Spleen (tissue), 11 donors: ENCODE results near the gene NOXRED1. TPM values are rescaled to one million over a fixed set of nuclear protein-coding genes. Genes with fewer than 3 reads are reported as not detected.

Source experiments
- DNase-seq: peaks from one replicate; pipeline ENCODE4 v3.0.0-alpha.2; 2020
- H3K27ac ChIP-seq, 8 donors: fragments of 200-600 bp; sonication (generic) in 7 of 8; 1 replicate in 4 of 8; 2 replicates in 4 of 8; pipeline versions ENCODE4 v1.5.0 to v1.8.0; 2016 to 2021; ENCODE audit warnings: inconsistent platforms in 4 of 8, mild to moderate bottlenecking in 4 of 8, moderate library complexity in 1 of 8
- H3K27me3 ChIP-seq, 7 donors: fragments of 200-600 bp; sonication (generic) in 6 of 7; replicated peaks in 1 of 7; 1 replicate in 4 of 7; 2 replicates in 3 of 7; pipeline versions ENCODE4 v1.5.0 to v1.8.0; 2016 to 2021; ENCODE audit warnings: inconsistent platforms in 3 of 7, mild to moderate bottlenecking in 1 of 7
- H3K36me3 ChIP-seq, 6 donors: fragments of 200-600 bp; sonication (generic) in 5 of 6; 1 replicate in 4 of 6; 2 replicates in 2 of 6; pipeline versions ENCODE4 v1.5.0 to v1.8.0; 2016 to 2021; ENCODE audit warnings: inconsistent platforms in 2 of 6
- H3K4me1 ChIP-seq, 6 donors: fragments of 200-600 bp; sonication (generic) in 5 of 6; 1 replicate in 3 of 6; 2 replicates in 3 of 6; pipeline versions ENCODE4 v1.5.0 to v1.8.0; 2016 to 2021; ENCODE audit warnings: inconsistent platforms in 3 of 6
- H3K4me3 ChIP-seq, 8 donors: fragments of 200-600 bp; sonication (generic) in 7 of 8; 1 replicate in 4 of 8; 2 replicates in 4 of 8; pipeline versions ENCODE4 v1.5.0 to v1.8.0; 2016 to 2021; ENCODE audit warnings: inconsistent platforms in 4 of 8, mild to moderate bottlenecking in 4 of 8, moderate library complexity in 2 of 8
- H3K9me3 ChIP-seq, 8 donors: fragments of 200-600 bp; sonication (generic) in 7 of 8; 1 replicate in 4 of 8; 2 replicates in 4 of 8; pipeline versions ENCODE4 v1.5.0 to v1.8.0; 2016 to 2021; ENCODE audit warnings: inconsistent platforms in 4 of 8
- CTCF ChIP-seq, 11 experiments: fragments of 200-600 bp in 7 of 11; fragments of 450-650 bp in 4 of 11; sonication (generic) in 4 of 11; IDR thresholded peaks in 8 of 11; conservative IDR thresholded peaks in 3 of 11; 1 replicate in 7 of 11; 2 replicates in 4 of 11; pipeline versions ENCODE4 v1.4.0 to v1.8.0; 2016 to 2021; ENCODE audit warnings: antibody characterized with exemption in 11 of 11, inconsistent platforms in 4 of 11, mild to moderate bottlenecking in 1 of 11
- POLR2A ChIP-seq, 3 donors: fragments of 450-650 bp; IDR thresholded peaks; one replicate each; pipeline ENCODE4 v1.5.1; 2017; ENCODE audit warnings: antibody characterized with exemption in 3 of 3, mild to moderate bottlenecking in 1 of 3
- POLR2AphosphoS5 ChIP-seq, 3 donors: sonication (generic); formaldehyde crosslinking; IDR thresholded peaks; one replicate each; pipeline ENCODE4 v1.5.1; 2017; ENCODE audit warnings: antibody characterized with exemption in 3 of 3
- WGBS, 5 donors: extraction: QIAGEN DNeasy Blood & Tissue Kit in 3 of 5; methylation state at CpG; one replicate each; pipeline versions ENCODE4 v1.1.5 to v1.1.7; 2013 to 2018; 5-methylcytosine and 5-hydroxymethylcytosine counted together
- intact Hi-C: fragments of 100-400 bp; cut with DNase I; formaldehyde crosslinking; loops from one replicate; pipeline ENCODE4 v1.15.0; 2023; ENCODE audit warnings: low total_unique reads
- polyA plus RNA-seq, 3 donors: library from polyadenylated mRNA; stranded (reverse); fragments of 200-250 nt; gene quantifications; one replicate each; pipeline ENCODE4 v1.2.1, GENCODE V29; 2013
- total RNA-seq, 7 donors: library from RNA; depleted of rRNA in 3 of 7; stranded (reverse); fragments of >200 nt in 3 of 7; fragmentation: NEBNext Ultra II Directional in 4 of 7; extraction: Animal tissue kit (Norgen Biotek cat#: 25700) in 4 of 7; gene quantifications; one replicate each; pipeline versions ENCODE4 v1.1.0 to v1.2.1, GENCODE V29; 2016 to 2021
- donor health status: healthy with polysubstance abuse.
- donor health status: DM: no; HTN: no; CAD: no; lungs with moderate emphysema.
- donor health status: DM: no; HTN: no; CAD: no.
- donor health status: Bipolar disorder and iron deficiency.
- donor health status: healthy.
- donor health status: DM: no; HTN: no; CAD: no.
- donor health status: DM: yes; HTN: yes; CAD: no.

The NOXRED1 gene
- total and polyA plus RNA-seq, 10 donors, result 0.30 to 1.2 (median 0.69) TPM

- no peak overlapping the region for H3K27ac ChIP-seq
- TF ChIP-seq CTCF (IDR thresholded peaks at IDR 0.05 in 8 of 11, conservative IDR thresholded peaks at IDR 0.05 in 3 of 11), result no peak
- no peaks in the 10 kb centered on the region for H3K9me3 ChIP-seq
- H3K4me1 ChIP-seq, result no peaks in the 10 kb centered on the region
- no peaks in the 10 kb centered on the region for H3K27me3 ChIP-seq
- H3K36me3 ChIP-seq, result peaks cover 0 to 100% (median 76%) of the 10 kb centered on the region in 6 donors
- DNase-seq, result no peak
- H3K4me3 ChIP-seq, result no peak overlapping the region
- intact Hi-C loops, result no loop called here
- 94 to 100% (median 97%) methylated on average over 2 of the region's 2 CpGs for whole genome bisulfite sequencing, 5 donors
These were observed 18.9 kb upstream of the NOXRED1 start for GRCh38 chr14:77442196-77442595.

GRCh38 chr14:77439861-77440260 lies 16.5 kb upstream of the NOXRED1 start:
- Histone ChIP-seq H3K9me3 (no peaks in the 10 kb centered on the region), H3K36me3 (peaks cover 0 to 100% (median 80%) of the 10 kb centered on the region in 6 donors), H3K27ac (no peak overlapping the region), H3K27me3 (no peaks in the 10 kb centered on the region), H3K4me3 (no peak overlapping the region), H3K4me1 (no peaks in the 10 kb centered on the region)
- no peak for DNase-seq
- intact Hi-C loops, result no loop called here
- TF ChIP-seq POLR2AphosphoS5 (IDR thresholded peaks at IDR 0.05) (no peak), CTCF (IDR thresholded peaks at IDR 0.05 in 8 of 11, conservative IDR thresholded peaks at IDR 0.05 in 3 of 11) (no peak), POLR2A (IDR thresholded peaks at IDR 0.05) (no peak)
- 97 to 100% (median 98%) methylated on average over 4 of the region's 4 CpGs for whole genome bisulfite sequencing, 5 donors

- TF ChIP-seq POLR2AphosphoS5 (IDR thresholded peaks at IDR 0.05) (no peak), CTCF (IDR thresholded peaks at IDR 0.05 in 8 of 11, conservative IDR thresholded peaks at IDR 0.05 in 3 of 11) (no peak), POLR2A (IDR thresholded peaks at IDR 0.05) (no peak)
- H3K27me3 ChIP-seq, result no peaks in the 10 kb centered on the region
- intact Hi-C loops, result no loop called here
- no peaks in the 10 kb centered on the region for H3K4me1 ChIP-seq
- no peaks in the 10 kb centered on the region for H3K9me3 ChIP-seq
- peaks cover under 1 to 100% (median 77%) of the 10 kb centered on the region in 6 donors for H3K36me3 ChIP-seq
- DNase-seq, result no peak
- no peak overlapping the region for H3K27ac ChIP-seq
- WGBS, 5 donors, result 92 to 100% (median 98%) methylated on average over 1 of the region's 1 CpG
- no peak overlapping the region for H3K4me3 ChIP-seq
These were observed 15.3 kb upstream of the NOXRED1 start for GRCh38 chr14:77438596-77438995.

DNA sequence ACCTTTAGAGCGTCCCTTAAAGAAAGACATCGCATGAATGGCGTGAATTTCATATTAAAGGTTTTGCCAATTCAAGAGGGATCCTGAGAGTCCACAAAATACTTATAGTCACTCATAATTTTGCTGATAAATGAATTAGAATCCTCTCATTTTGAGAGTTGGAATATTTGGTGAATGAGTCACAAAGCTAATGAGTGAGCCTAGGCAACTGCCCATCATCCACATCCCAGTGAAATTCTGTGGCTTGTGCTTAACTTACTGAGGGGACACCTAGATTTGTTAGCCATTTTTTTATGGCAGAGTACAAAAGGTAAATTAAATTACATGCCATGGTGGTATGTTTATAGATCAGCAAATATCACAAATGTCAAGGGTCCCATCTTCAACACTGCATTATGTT lies 12.7 kb upstream of the NOXRED1 start:
- WGBS, 5 donors, result 88 to 98% (median 95%) methylated on average over 3 of the region's 3 CpGs
- H3K4me1 ChIP-seq, result no peaks in the 10 kb centered on the region
- no peak overlapping the region for H3K27ac ChIP-seq
- H3K27me3 ChIP-seq, result no peaks in the 10 kb centered on the region
- no peak overlapping the region for H3K4me3 ChIP-seq
- no peaks in the 10 kb centered on the region for H3K9me3 ChIP-seq
- no peak for DNase-seq
- no peak for TF ChIP-seq POLR2A (IDR thresholded peaks at IDR 0.05)
- TF ChIP-seq POLR2AphosphoS5 (IDR thresholded peaks at IDR 0.05), result no peak
- no peak for TF ChIP-seq CTCF (IDR thresholded peaks at IDR 0.05 in 8 of 11, conservative IDR thresholded peaks at IDR 0.05 in 3 of 11)
- intact Hi-C loops, result no loop called here
- peaks cover 3 to 100% (median 72%) of the 10 kb centered on the region in 6 donors for H3K36me3 ChIP-seq
